GM23248 (cell line): ENCODE measurements around the gene PHACTR2. TPM values are rescaled to one million over a fixed set of nuclear protein-coding genes. Genes with fewer than 3 reads are reported as not detected.
A peak's percentile ranks its signal among the peaks of the same experiment; 100 is the strongest.

Experiments
- DNase-seq: peaks from one replicate; pipeline ENCODE4 v3.0.0-alpha.2; 2015
- H2AFZ ChIP-seq: fragments of 200-600 bp; sonication (generic); 2 replicates; pipeline ENCODE4 v1.6.1; 2016; ENCODE audit warnings: antibody characterized with exemption
- H3F3A ChIP-seq: fragments of 200-600 bp; sonication (generic); 2 replicates; pipeline ENCODE4 v1.6.1; 2016; ENCODE audit warnings: mild to moderate bottlenecking, antibody characterized with exemption, mixed run types; ENCODE audit not compliant: insufficient read depth
- H3K27ac ChIP-seq: fragments of 200-600 bp; sonication (generic); 2 replicates; pipeline ENCODE4 v1.5.1; 2016; ENCODE audit warnings: mild to moderate bottlenecking
- H3K27me3 ChIP-seq: fragments of 200-600 bp; sonication (generic); replicated peaks from 2 replicates; pipeline ENCODE4 v1.6.1; 2016; ENCODE audit warnings: mild to moderate bottlenecking; ENCODE audit not compliant: insufficient read depth
- H3K36me3 ChIP-seq: fragments of 200-600 bp; sonication (generic); 2 replicates; pipeline ENCODE4 v1.6.1; 2016; ENCODE audit warnings: low read depth, mild to moderate bottlenecking
- H3K4me1 ChIP-seq: fragments of 200-600 bp; sonication (generic); 2 replicates; pipeline ENCODE4 v1.6.1; 2016; ENCODE audit warnings: mild to moderate bottlenecking; ENCODE audit not compliant: insufficient read depth
- H3K4me2 ChIP-seq: fragments of 200-600 bp; sonication (generic); one replicate; pipeline ENCODE4 v1.6.1; 2016; ENCODE audit warnings: mild to moderate bottlenecking; ENCODE audit not compliant: unreplicated experiment
- H3K4me3 ChIP-seq: fragments of 200-600 bp; sonication (generic); 2 replicates; pipeline ENCODE4 v1.5.1; 2016; ENCODE audit warnings: mild to moderate bottlenecking
- H3K79me2 ChIP-seq: fragments of 200-600 bp; sonication (generic); 2 replicates; pipeline ENCODE4 v1.6.1; 2016; ENCODE audit warnings: mild to moderate bottlenecking; ENCODE audit not compliant: insufficient read depth
- H3K9ac ChIP-seq: fragments of 200-600 bp; sonication (generic); 2 replicates; pipeline ENCODE4 v1.6.1; 2016; ENCODE audit warnings: mild to moderate bottlenecking
- H3K9me2 ChIP-seq: fragments of 200-600 bp; sonication (generic); 2 replicates; pipeline ENCODE4 v1.6.1; 2016; ENCODE audit warnings: mixed run types, mild to moderate bottlenecking, moderate library complexity; ENCODE audit not compliant: insufficient read depth
- H3K9me3 ChIP-seq: fragments of 200-600 bp; sonication (generic); one replicate; pipeline ENCODE4 v1.6.1; 2017; ENCODE audit warnings: low read depth
- H4K20me1 ChIP-seq: fragments of 200-600 bp; sonication (generic); 2 replicates; pipeline ENCODE4 v1.6.0; 2016; ENCODE audit not compliant: insufficient read depth
- EZH2 ChIP-seq: fragments of 200-600 bp; sonication (generic); IDR thresholded peaks from 2 replicates; pipeline ENCODE4 v1.6.1; 2018; ENCODE audit warnings: antibody characterized with exemption, mild to moderate bottlenecking; ENCODE audit not compliant: insufficient read depth, poor library complexity, severe bottlenecking
- EZH2phosphoT487 ChIP-seq: fragments of 200-600 bp; sonication (generic); IDR thresholded peaks from 2 replicates; pipeline ENCODE4 v1.6.1; 2018; ENCODE audit warnings: antibody characterized with exemption, moderate library complexity, mild to moderate bottlenecking, low read depth; ENCODE audit not compliant: insufficient read depth
- WGBS, 2 experiments: methylation state at CpG; one replicate each; pipeline ENCODE4 v1.1.6; 2015 to 2017; ENCODE audit warnings: low lambda C conversion rate in 2 of 2, low coverage in 1 of 2; ENCODE audit errors: missing lambda C conversion rate in 2 of 2; 5-methylcytosine and 5-hydroxymethylcytosine counted together
- in situ Hi-C: fragments of 300-500 bp; cut with MboI; formaldehyde crosslinking; loops from 2 replicates; pipeline ENCODE4 v1.15.0; 2020
- polyA plus RNA-seq: library from polyadenylated mRNA; unstranded; fragments of >200 nt; fragmentation: Nextera tagmentation; extraction: Ambion mirVana; gene quantifications from 2 replicates; pipeline ENCODE4 v1.2.1, GENCODE V29; 2016
- total RNA-seq: library from RNA; depleted of rRNA; stranded (reverse); fragments of >200 nt; shearing (Covaris generic); gene quantifications from 2 replicates; pipeline ENCODE4 v1.2.3, GENCODE V29; 2014

The PHACTR2 gene
- total and polyA plus RNA-seq, 2 experiments from 2014 or later, result 39.0 to 39.4 TPM

- H3K4me1 ChIP-seq, result peaks cover 14% of the 10 kb centered on the region; the same call in 1 of the 2 replicates
- H2AFZ ChIP-seq, result peak overlapping the region; percentile 62
- WGBS, 2 experiments, result 64 to 65% methylated on average over 12 of the region's 12 CpGs
- H3K4me3 ChIP-seq, result peak overlapping the region; percentile 13; the same call in 1 of the 2 replicates
- TF ChIP-seq EZH2phosphoT487, result no peak
- TF ChIP-seq EZH2, result no peak
- peak overlapping the region; percentile 8; the same call in 1 of the 2 replicates for H3K9ac ChIP-seq
- H3K27ac ChIP-seq, result no peak overlapping the region
- in situ Hi-C loops, result no loop called here
- H4K20me1 ChIP-seq, result no peaks in the 10 kb centered on the region
- no peaks in the 10 kb centered on the region for H3K9me3 ChIP-seq
- no peak for DNase-seq
- peak overlapping the region; percentile 22 for H3K4me2 ChIP-seq
- H3K79me2 ChIP-seq, result peaks cover 28% of the 10 kb centered on the region; the same call in 1 of the 2 replicates
- no peaks in the 10 kb centered on the region for H3K36me3 ChIP-seq
- H3K9me2 ChIP-seq, result no peaks in the 10 kb centered on the region
- no peaks in the 10 kb centered on the region for H3K27me3 ChIP-seq
- H3F3A ChIP-seq, result no peaks in the 10 kb centered on the region
Measured at GRCh38 chr6:143746202-143747119, 68.7 kb downstream of the PHACTR2 start.

GRCh38 chr6:143747347-143747842, 69.6 kb downstream of the PHACTR2 start:
- Histone ChIP-seq H3K4me3 (no peak overlapping the region), H3K9me2 (no peaks in the 10 kb centered on the region), H3K27me3 (no peaks in the 10 kb centered on the region), H3K4me1 (peaks cover 13% of the 10 kb centered on the region; the same call in 1 of the 2 replicates), H3K79me2 (peaks cover 28% of the 10 kb centered on the region; the same call in 1 of the 2 replicates), H2AFZ (no peak overlapping the region), H3K9ac (no peak overlapping the region), H3F3A (no peaks in the 10 kb centered on the region), H3K9me3 (no peaks in the 10 kb centered on the region), H3K36me3 (no peaks in the 10 kb centered on the region), H4K20me1 (no peaks in the 10 kb centered on the region), H3K27ac (no peak overlapping the region), H3K4me2 (no peak overlapping the region)
- TF ChIP-seq EZH2, result no peak
- TF ChIP-seq EZH2phosphoT487, result no peak
- no peak for DNase-seq
- 98 to 99% methylated on average over 8 of the region's 8 CpGs for WGBS, 2 experiments
- in situ Hi-C loops, result no loop called here

- Histone ChIP-seq H3K27me3 (no peaks in the 10 kb centered on the region), H2AFZ (no peak overlapping the region), H3K4me1 (peaks cover 8% of the 10 kb centered on the region; the same call in 1 of the 2 replicates), H3K4me3 (no peak overlapping the region), H3K79me2 (peaks cover 13% of the 10 kb centered on the region; the same call in 1 of the 2 replicates), H3K9me3 (no peaks in the 10 kb centered on the region), H3K9ac (no peak overlapping the region), H4K20me1 (no peaks in the 10 kb centered on the region), H3K9me2 (no peaks in the 10 kb centered on the region), H3F3A (no peaks in the 10 kb centered on the region), H3K36me3 (0 out of 2 replicates have a peak, but pooled peaks cover 5% of the 10 kb centered on the region), H3K4me2 (no peak overlapping the region), H3K27ac (no peak overlapping the region)
- WGBS, 2 experiments, result 98 to 100% methylated on average over 1 of the region's 1 CpG
- TF ChIP-seq EZH2 (no peak), EZH2phosphoT487 (no peak)
- no peak for DNase-seq
- in situ Hi-C loops, result no loop called here
Measured at GRCh38 chr6:143749891-143750290, 72.1 kb downstream of the PHACTR2 start.

- Histone ChIP-seq H3K27me3 (no peaks in the 10 kb centered on the region), H4K20me1 (no peaks in the 10 kb centered on the region), H3K4me3 (no peak overlapping the region), H3K4me2 (no peak overlapping the region), H3K79me2 (peaks cover 11% of the 10 kb centered on the region; the same call in 1 of the 2 replicates), H3K27ac (no peak overlapping the region), H3K9me3 (no peaks in the 10 kb centered on the region), H2AFZ (no peak overlapping the region), H3F3A (no peaks in the 10 kb centered on the region), H3K36me3 (0 out of 2 replicates have a peak, but pooled peaks cover 5% of the 10 kb centered on the region), H3K9me2 (no peaks in the 10 kb centered on the region), H3K9ac (no peak overlapping the region), H3K4me1 (peaks cover 8% of the 10 kb centered on the region; the same call in 1 of the 2 replicates)
- no peak for DNase-seq
- in situ Hi-C loops, result no loop called here
- TF ChIP-seq EZH2, result no peak
- 96 to 98% methylated on average over 3 of the region's 3 CpGs for WGBS, 2 experiments
Measured at GRCh38 chr6:143750877-143751276, 73.1 kb downstream of the PHACTR2 start.
